Right lobe of liver (tissue), 6 donors: Measurements from ENCODE around the gene MAPKAP1. TPM values are rescaled to one million over a fixed set of nuclear protein-coding genes. Genes with fewer than 3 reads are reported as not detected.
A peak's percentile ranks its signal among the peaks of the same experiment; 100 is the strongest.

Source experiments
- ATAC-seq, 4 donors: fragments of 200-7000 bp; cut with Tn5 transposase; one replicate each; pipeline ENCODE4 v1.9.1; 2020; ENCODE audit warnings: mild to moderate bottlenecking in 4 of 4, moderate library complexity in 4 of 4
- DNase-seq, 3 donors: peaks; one replicate each; pipeline ENCODE4 v3.0.0-alpha.2; 2020
- H3K27ac ChIP-seq, 3 donors: fragments of 200-600 bp; one replicate each; pipeline ENCODE4 v1.8.0; 2022
- H3K27me3 ChIP-seq, 2 donors: fragments of 200-600 bp; one replicate each; pipeline ENCODE4 v1.8.0; 2022
- H3K36me3 ChIP-seq, 4 donors: fragments of 200-600 bp; sonication (generic) in 1 of 4; one replicate each; pipeline versions ENCODE4 v1.5.1 to v1.8.0; 2017 to 2022; ENCODE audit warnings: control low read depth in 1 of 4
- H3K4me1 ChIP-seq, 4 donors: fragments of 200-600 bp; sonication (generic) in 1 of 4; one replicate each; pipeline versions ENCODE4 v1.5.1 to v1.8.0; 2017 to 2022; ENCODE audit warnings: control low read depth in 1 of 4
- H3K4me3 ChIP-seq, 3 donors: fragments of 200-600 bp; one replicate each; pipeline ENCODE4 v1.8.0; 2022
- H3K9me3 ChIP-seq, 4 donors: fragments of 200-600 bp; sonication (generic) in 1 of 4; one replicate each; pipeline versions ENCODE4 v1.5.1 to v1.8.0; 2017 to 2022; ENCODE audit warnings: control low read depth in 1 of 4
- CTCF ChIP-seq, 4 donors: fragments of 200-600 bp in 3 of 4; fragments of 450-650 bp in 1 of 4; IDR thresholded peaks; one replicate each; pipeline versions ENCODE4 v1.5.1 to v1.8.0; 2016 to 2022; ENCODE audit warnings: antibody characterized with exemption in 4 of 4, mild to moderate bottlenecking in 2 of 4
- POLR2A ChIP-seq: fragments of 450-650 bp; IDR thresholded peaks from one replicate; pipeline ENCODE4 v1.6.1; 2017; ENCODE audit warnings: antibody characterized with exemption, mild to moderate bottlenecking
- WGBS: methylation state at CpG from one replicate; pipeline ENCODE4 v1.1.6; 2018; ENCODE audit warnings: low coverage, low lambda C conversion rate; ENCODE audit not compliant: insufficient coverage; ENCODE audit errors: missing lambda C conversion rate; 5-methylcytosine and 5-hydroxymethylcytosine counted together
- intact Hi-C, 2 donors: fragments of 100-400 bp; cut with DNase I; formaldehyde crosslinking; loops; one replicate each; pipeline versions ENCODE4 v1.11.2 to v1.14.1; 2022
- total RNA-seq, 6 experiments: library from RNA; depleted of rRNA in 2 of 6; stranded (reverse); fragments of >200 nt in 2 of 6; fragmentation: NEBNext Ultra II Directional in 3 of 6; extraction: Animal tissue kit (Norgen Biotek cat#: 25700) in 3 of 6; gene quantifications; one replicate each; pipeline versions ENCODE4 v1.1.0 to v1.2.4, GENCODE V29; 2016 to 2023
- donor health status: DM: no; HTN: yes; CAD: no.
- donor health status: DM: no; HTN: no; CAD: no.
- donor health status: DM: no; HTN: no; CAD: no.
- donor health status: DM: no; HTN: yes; CAD: no.
- donor health status: DM: no; HTN: yes; CAD: no.

The MAPKAP1 gene
- total RNA-seq, 6 experiments from 2014 or later, result 29.6 to 53.2 (median 48.3) TPM

GRCh38 chr9:125529107-125529506 is 177.9 kb downstream of the MAPKAP1 start:
- H3K27me3 ChIP-seq, result no peaks in the 10 kb centered on the region
- H3K9me3 ChIP-seq, result no peaks in the 10 kb centered on the region
- no peak for ATAC-seq
- H3K27ac ChIP-seq, result no peak overlapping the region
- intact Hi-C loops, result no loop called here
- no peak for DNase-seq
- no peak for TF ChIP-seq POLR2A
- TF ChIP-seq CTCF (IDR thresholded peaks at IDR 0.05), result no peak
- H3K4me3 ChIP-seq, result no peak overlapping the region
- H3K4me1 ChIP-seq, result peaks cover 0 to 18% (median 1%) of the 10 kb centered on the region in 4 donors
- no peaks in the 10 kb centered on the region for H3K36me3 ChIP-seq

GRCh38 chr9:125527471-125528002 is 179.5 kb downstream of the MAPKAP1 start:
- peaks cover 0 to 11% (median 0%) of the 10 kb centered on the region in 4 donors for H3K4me1 ChIP-seq
- no peaks in the 10 kb centered on the region for H3K9me3 ChIP-seq
- no peaks in the 10 kb centered on the region for H3K27me3 ChIP-seq
- H3K36me3 ChIP-seq, result no peaks in the 10 kb centered on the region
- no peak overlapping the region for H3K4me3 ChIP-seq
- no peak for ATAC-seq
- TF ChIP-seq POLR2A, result no peak
- TF ChIP-seq CTCF (IDR thresholded peaks at IDR 0.05), result no peak
- DNase-seq, result no peak
- 84% methylated on average over 9 of the region's 9 CpGs for WGBS
- H3K27ac ChIP-seq, result no peak overlapping the region
- intact Hi-C loops, result no loop called here

GRCh38 chr9:125525921-125526631 is 180.9 kb downstream of the MAPKAP1 start:
- no peak overlapping the region for H3K4me3 ChIP-seq
- DNase-seq (no peak), ATAC-seq (no peak)
- no peaks in the 10 kb centered on the region for H3K27me3 ChIP-seq
- H3K36me3 ChIP-seq, result no peaks in the 10 kb centered on the region
- WGBS, result 77% methylated on average over 5 of the region's 6 CpGs
- no peaks in the 10 kb centered on the region for H3K9me3 ChIP-seq
- H3K4me1 ChIP-seq, result peaks cover 0 to 5% (median 0%) of the 10 kb centered on the region in 4 donors
- intact Hi-C loops, result no loop called here
- no peak overlapping the region for H3K27ac ChIP-seq
- TF ChIP-seq CTCF (IDR thresholded peaks at IDR 0.05) (no peak), POLR2A (no peak)

- DNase-seq (no peak), ATAC-seq (peak; percentile 22 to 51 (median 40))
- intact Hi-C loops, result no loop called here
Measured at GRCh38 chr9:125524583-125525355, 182.2 kb downstream of the MAPKAP1 start.

More at GRCh38 chr9:125524583-125525355, 182.2 kb downstream of the MAPKAP1 start:
- peaks cover 0 to 5% (median 0%) of the 10 kb centered on the region in 4 donors for H3K4me1 ChIP-seq
- no peaks in the 10 kb centered on the region for H3K36me3 ChIP-seq
- H3K27me3 ChIP-seq, result no peaks in the 10 kb centered on the region
- no peak overlapping the region for H3K4me3 ChIP-seq
- no peak overlapping the region for H3K27ac ChIP-seq
- WGBS, result 82% methylated on average over 5 of the region's 6 CpGs
- no peak for TF ChIP-seq CTCF (IDR thresholded peaks at IDR 0.05)
- H3K9me3 ChIP-seq, result no peaks in the 10 kb centered on the region
